Right atrium auricular region (tissue), 2 donors: Measurements from ENCODE around the gene CLASP2. TPM values are rescaled to one million over a fixed set of nuclear protein-coding genes. Genes with fewer than 3 reads are reported as not detected.

ENCODE experiments used
- DNase-seq: peaks from one replicate; pipeline ENCODE4 v3.0.0-alpha.2; 2019; ENCODE audit warnings: low spot score
- H3K27ac ChIP-seq, 2 donors: fragments of 200-600 bp; sonication (generic); 1 replicate in 1 of 2; 2 replicates in 1 of 2; pipeline ENCODE4 v1.5.1; 2016 to 2019
- H3K27me3 ChIP-seq, 2 donors: fragments of 200-600 bp; sonication (generic); one replicate each; pipeline versions ENCODE4 v1.5.1 to v1.6.0; 2017 to 2019
- H3K36me3 ChIP-seq: fragments of 200-600 bp; sonication (generic); one replicate; pipeline ENCODE4 v1.5.1; 2016
- H3K4me1 ChIP-seq, 2 donors: fragments of 200-600 bp; sonication (generic); one replicate each; pipeline versions ENCODE4 v1.5.1 to v1.6.0; 2017 to 2019
- H3K4me3 ChIP-seq, 2 donors: fragments of 200-600 bp; sonication (generic); 1 replicate in 1 of 2; 2 replicates in 1 of 2; pipeline ENCODE4 v1.5.1; 2017 to 2019; ENCODE audit warnings: mild to moderate bottlenecking in 1 of 2, moderate library complexity in 1 of 2
- H3K9me3 ChIP-seq, 2 donors: fragments of 200-600 bp; sonication (generic); one replicate each; pipeline ENCODE4 v1.5.1; 2019
- CTCF ChIP-seq, 2 donors: fragments of 200-600 bp; sonication (generic); IDR thresholded peaks; one replicate each; pipeline ENCODE4 v1.5.1; 2019; ENCODE audit warnings: antibody characterized with exemption in 2 of 2
- total RNA-seq, 2 donors: library from RNA; depleted of rRNA; stranded (reverse); fragments of >200 nt; gene quantifications; one replicate each; pipeline ENCODE4 v1.1.0, GENCODE V29; 2016

CLASP2 gene
- total RNA-seq, 2 donors from 2014 or later, result 32.3 to 71.8 TPM

- Histone ChIP-seq H3K27me3 (no peaks in the 10 kb centered on the region), H3K4me3 (no peak overlapping the region), H3K9me3 (peaks cover 0 to 9% of the 10 kb centered on the region in 2 donors), H3K27ac (no peak overlapping the region), H3K36me3 (no peaks in the 10 kb centered on the region), H3K4me1 (no peaks in the 10 kb centered on the region)
- no peak for TF ChIP-seq CTCF (IDR thresholded peaks at IDR 0.05)
- no peak for DNase-seq
These were observed 31.6 kb upstream of the CLASP2 start for GRCh38 chr3:33749546-33750210.

- Histone ChIP-seq H3K27ac (no peak overlapping the region), H3K9me3 (no peaks in the 10 kb centered on the region), H3K36me3 (no peaks in the 10 kb centered on the region), H3K4me3 (no peak overlapping the region), H3K27me3 (no peaks in the 10 kb centered on the region), H3K4me1 (no peaks in the 10 kb centered on the region)
- TF ChIP-seq CTCF (IDR thresholded peaks at IDR 0.05), result no peak
- DNase-seq, result no peak
These were observed 28.5 kb upstream of the CLASP2 start for GRCh38 chr3:33746416-33747116.

- H3K27me3 ChIP-seq, result no peaks in the 10 kb centered on the region
- H3K4me3 ChIP-seq, result no peak overlapping the region
- no peak for DNase-seq
- H3K9me3 ChIP-seq, result no peaks in the 10 kb centered on the region
- no peak overlapping the region for H3K27ac ChIP-seq
- TF ChIP-seq CTCF (IDR thresholded peaks at IDR 0.05), result no peak
- H3K4me1 ChIP-seq, result no peaks in the 10 kb centered on the region
- H3K36me3 ChIP-seq, result no peaks in the 10 kb centered on the region
These were observed 19.1 kb upstream of the CLASP2 start for GRCh38 chr3:33737146-33737545.

- no peak overlapping the region for H3K4me3 ChIP-seq
- no peaks in the 10 kb centered on the region for H3K27me3 ChIP-seq
- DNase-seq, result no peak
- no peaks in the 10 kb centered on the region for H3K4me1 ChIP-seq
- no peaks in the 10 kb centered on the region for H3K9me3 ChIP-seq
- TF ChIP-seq CTCF (IDR thresholded peaks at IDR 0.05), result no peak
- no peaks in the 10 kb centered on the region for H3K36me3 ChIP-seq
- no peak overlapping the region for H3K27ac ChIP-seq
These were observed 14.3 kb upstream of the CLASP2 start for GRCh38 chr3:33732394-33732793.

- no peak overlapping the region for H3K27ac ChIP-seq
- H3K4me3 ChIP-seq, result no peak overlapping the region
- DNase-seq, result no peak
- H3K27me3 ChIP-seq, result no peaks in the 10 kb centered on the region
- H3K4me1 ChIP-seq, result no peaks in the 10 kb centered on the region
- H3K36me3 ChIP-seq, result no peaks in the 10 kb centered on the region
- no peak for TF ChIP-seq CTCF (IDR thresholded peaks at IDR 0.05)
- no peaks in the 10 kb centered on the region for H3K9me3 ChIP-seq
These were observed 11.9 kb upstream of the CLASP2 start for GRCh38 chr3:33729993-33730392.
